Adrenal gland (tissue), 5 donors: Measurements from ENCODE around the gene SNRNP200.

Experiments
- CTCF ChIP-seq, 6 experiments: fragments of 450-650 bp in 4 of 6; fragments of 200-600 bp in 2 of 6; sonication (generic) in 1 of 6; IDR thresholded peaks; 1 replicate in 5 of 6; 2 replicates in 1 of 6; pipeline versions ENCODE4 v1.5.1 to v1.8.0; 2016 to 2021; ENCODE audit warnings: antibody characterized with exemption in 6 of 6, mild to moderate bottlenecking in 2 of 6, moderate library complexity in 1 of 6
- POLR2A ChIP-seq, 2 donors: fragments of 450-650 bp; IDR thresholded peaks; one replicate each; pipeline ENCODE4 v1.6.1; 2017; ENCODE audit warnings: antibody characterized with exemption in 2 of 2, mild to moderate bottlenecking in 2 of 2, moderate library complexity in 1 of 2
- donor health status: DM: no; HTN: no; CAD: no.

- TF ChIP-seq POLR2A (IDR thresholded peaks at IDR 0.05) (peak; percentile 6 to 85), CTCF (IDR thresholded peaks at IDR 0.05) (peak in 5 of 6 experiments; percentile 39 to 57 (median 48))
Observed at GRCh38 chr2:96260387-96261260, 44.7 kb downstream of the SNRNP200 start.
